Placental pericyte (primary cell): ENCODE measurements around the gene ZBED6. TPM values are rescaled to one million over a fixed set of nuclear protein-coding genes. Genes with fewer than 3 reads are reported as not detected.

Experiments
- small RNA-seq: library from RNA; depleted of rRNA; stranded (forward); fragments of <200 nt; gene quantifications from one replicate; pipeline ENCODE3, GENCODE V24; 2012; ENCODE audit warnings: low replicate concordance
- total RNA-seq: library from RNA; depleted of rRNA; stranded (reverse); fragments of >200 nt; gene quantifications from 2 replicates; pipeline ENCODE4 v1.2.3, GENCODE V29; 2012

Gene ZBED6
- total RNA-seq = 23.4 and 37.7 TPM in 2 replicates

GRCh38 chr1:203795441-203796235 lies at the start of gene ZBED6, which contains the start of gene ZC3H11A:
Gene ZBED6, plus strand, starts transcription at chr1:203795623. Its CDS starts 1,900 bp downstream, at chr1:203797523.
Gene ZC3H11A, plus strand, starts transcription at chr1:203795623. Its CDS starts 21,448 bp downstream, at chr1:203817071.

GRCh38 chr1:203765029-203765837 lies 30.2 kb upstream of the ZBED6 start, which contains the start of gene LAX1:
Gene LAX1, plus strand, starts transcription at chr1:203765183. Its CDS starts 383 bp downstream, at chr1:203765566.

Small RNA genes within 50 kb of the gene (small RNA-seq; reads per million reads assigned to genes)
- gene ZC3H11A = 3.3 reads per million, percentile 81 among the genes with 10 or more reads in this experiment

Other genes with a start within 250 kb of the ZBED6 start
- 118 and 146 TPM in 2 replicates for gene ATP2B4, start 168.8 kb upstream of the ZBED6 start, total RNA-seq
- gene LAX1, start 30.4 kb upstream of the ZBED6 start, total RNA-seq = under 0.01 TPM in 1 of 2 replicates, not detected in the other
- 106 and 118 TPM in 2 replicates for gene ZC3H11A, start within 50 bp of the ZBED6 start, total RNA-seq
- 30.1 and 48.6 TPM in 2 replicates for gene SNRPE, start 66.0 kb downstream of the ZBED6 start, total RNA-seq